H9 (cell line): ENCODE results near the gene APBB2. TPM values are rescaled to one million over a fixed set of nuclear protein-coding genes. Genes with fewer than 3 reads are reported as not detected.

ENCODE experiments used
- DNase-seq: peaks from one replicate; pipeline ENCODE4 v3.0.0-alpha.2; 2017
- H2AFZ ChIP-seq: one replicate; pipeline ENCODE4 v1.6.1; 2013; ENCODE audit warnings: mild to moderate bottlenecking, low read length, control low read depth, moderate library complexity
- H2AK5ac ChIP-seq: 2 replicates; pipeline ENCODE4 v1.6.1; 2013; ENCODE audit warnings: low read length, control low read depth, mixed read lengths; ENCODE audit not compliant: insufficient read length
- H2BK120ac ChIP-seq: one replicate; pipeline ENCODE4 v1.6.1; 2013; ENCODE audit warnings: low read depth, mild to moderate bottlenecking, low read length, control low read depth, inconsistent platforms; ENCODE audit not compliant: poor library complexity, severe bottlenecking
- H2BK12ac ChIP-seq: 2 replicates; pipeline ENCODE4 v1.6.1; 2013; ENCODE audit warnings: low read length, control low read depth, mixed read lengths, low read depth; ENCODE audit not compliant: insufficient read length
- H2BK15ac ChIP-seq: 2 replicates; pipeline ENCODE4 v1.6.1; 2013; ENCODE audit warnings: low read depth, low read length, control low read depth
- H2BK20ac ChIP-seq: one replicate; pipeline ENCODE4 v1.6.1; 2013; ENCODE audit warnings: low read depth, mild to moderate bottlenecking, low read length, control low read depth, inconsistent platforms; ENCODE audit not compliant: poor library complexity, severe bottlenecking
- H2BK5ac ChIP-seq: 2 replicates; pipeline ENCODE4 v1.6.1; 2013; ENCODE audit warnings: low read length, control low read depth, mixed read lengths; ENCODE audit not compliant: insufficient read length
- H3K14ac ChIP-seq: 2 replicates; pipeline ENCODE4 v1.6.1; 2013; ENCODE audit warnings: low read length, control low read depth; ENCODE audit not compliant: insufficient read depth
- H3K18ac ChIP-seq: 2 replicates; pipeline ENCODE4 v1.6.1; 2013; ENCODE audit warnings: low read depth, mild to moderate bottlenecking, mixed read lengths, low read length, control low read depth; ENCODE audit not compliant: insufficient read length
- H3K23ac ChIP-seq: 2 replicates; pipeline ENCODE4 v1.6.1; 2013; ENCODE audit warnings: low read length, control low read depth, mixed read lengths, low read depth; ENCODE audit not compliant: insufficient read length
- H3K23me2 ChIP-seq: 2 replicates; pipeline ENCODE4 v1.6.1; 2013; ENCODE audit warnings: low read depth, mild to moderate bottlenecking, mixed read lengths, low read length, control low read depth; ENCODE audit not compliant: insufficient read length, poor library complexity, severe bottlenecking
- H3K27ac ChIP-seq: 2 replicates; pipeline ENCODE4 v1.5.1; 2013; ENCODE audit warnings: low read length, control low read depth, mixed read lengths, low read depth; ENCODE audit not compliant: insufficient read length
- H3K27me3 ChIP-seq: 2 replicates; pipeline ENCODE4 v1.6.1; 2013; ENCODE audit warnings: low read length, control low read depth, inconsistent platforms; ENCODE audit not compliant: insufficient read depth
- H3K4ac ChIP-seq: 2 replicates; pipeline ENCODE4 v1.6.1; 2013; ENCODE audit warnings: low read depth, mild to moderate bottlenecking, control low read depth, inconsistent platforms, low read length, moderate library complexity
- H3K4me1 ChIP-seq: 2 replicates; pipeline ENCODE4 v1.6.1; 2013; ENCODE audit warnings: low read length, control low read depth, inconsistent platforms; ENCODE audit not compliant: insufficient read depth
- H3K4me2 ChIP-seq: 2 replicates; pipeline ENCODE4 v1.6.1; 2013; ENCODE audit warnings: low read length, control low read depth, mixed read lengths; ENCODE audit not compliant: insufficient read length, insufficient read depth
- H3K56ac ChIP-seq: 2 replicates; pipeline ENCODE4 v1.6.1; 2013; ENCODE audit warnings: low read depth, mild to moderate bottlenecking, mixed read lengths, low read length, control low read depth; ENCODE audit not compliant: insufficient read length
- H3K79me1 ChIP-seq: 2 replicates; pipeline ENCODE4 v1.6.1; 2013; ENCODE audit warnings: low read depth, mild to moderate bottlenecking, moderate library complexity, low read length, control low read depth, inconsistent platforms; ENCODE audit not compliant: insufficient read depth, poor library complexity, severe bottlenecking
- H3K79me2 ChIP-seq: 2 replicates; pipeline ENCODE4 v1.6.1; 2013; ENCODE audit warnings: low read length, control low read depth, inconsistent platforms; ENCODE audit not compliant: insufficient read depth
- H3K9ac ChIP-seq: 2 replicates; pipeline ENCODE4 v1.6.1; 2013; ENCODE audit warnings: low read length, control low read depth, mixed read lengths; ENCODE audit not compliant: insufficient read length; ENCODE audit errors: extremely low read depth
- H3K9me3 ChIP-seq: one replicate; pipeline ENCODE4 v1.6.1; 2013; ENCODE audit warnings: low read depth, low read length, inconsistent platforms; ENCODE audit not compliant: control insufficient read depth
- H3T11ph ChIP-seq: one replicate; pipeline ENCODE4 v1.6.1; 2013; ENCODE audit warnings: mild to moderate bottlenecking, low read length, control low read depth, inconsistent platforms
- H4K20me1 ChIP-seq: one replicate; pipeline ENCODE4 v1.6.1; 2013; ENCODE audit not compliant: control insufficient read depth, insufficient read length, insufficient read depth
- H4K5ac ChIP-seq: 2 replicates; pipeline ENCODE4 v1.6.1; 2013; ENCODE audit warnings: low read depth, mild to moderate bottlenecking, mixed read lengths, low read length, control low read depth; ENCODE audit not compliant: insufficient read length
- H4K8ac ChIP-seq: replicated peaks from 2 replicates; pipeline ENCODE4 v1.6.1; 2013; ENCODE audit warnings: low read length, control low read depth, mixed read lengths, low read depth; ENCODE audit not compliant: insufficient read length
- H4K91ac ChIP-seq: 2 replicates; pipeline ENCODE4 v1.6.1; 2013; ENCODE audit warnings: low read depth, mild to moderate bottlenecking, moderate library complexity, mixed read lengths, low read length, control low read depth; ENCODE audit not compliant: insufficient read length
- H3K27ac Mint-ChIP-seq, 3 experiments: 2 replicates in 2 of 3; 3 replicates in 1 of 3; pipeline ENCODE4 v1.8.0; 2020 to 2021; ENCODE audit warnings: mixed read lengths in 3 of 3, mild to moderate bottlenecking in 1 of 3, moderate library complexity in 1 of 3
- H3K27me3 Mint-ChIP-seq: 2 replicates; pipeline ENCODE4 v1.8.0; 2021; ENCODE audit warnings: low read depth, mild to moderate bottlenecking, moderate library complexity, mixed read lengths
- H3K36me3 Mint-ChIP-seq, 3 experiments: 2 replicates in 2 of 3; 3 replicates in 1 of 3; pipeline ENCODE4 v1.8.0; 2020 to 2021; ENCODE audit warnings: low read depth in 3 of 3, mixed read lengths in 3 of 3; ENCODE audit not compliant: insufficient read depth in 1 of 3
- H3K4me1 Mint-ChIP-seq, 2 experiments: 2 replicates each; pipeline ENCODE4 v1.8.0; 2020; ENCODE audit warnings: mixed read lengths in 2 of 2
- H3K4me3 Mint-ChIP-seq, 2 experiments: 2 replicates in 1 of 2; 3 replicates in 1 of 2; pipeline ENCODE4 v1.8.0; 2020 to 2021; ENCODE audit warnings: mild to moderate bottlenecking in 2 of 2, mixed read lengths in 2 of 2, moderate library complexity in 1 of 2
- H3K9me3 Mint-ChIP-seq, 2 experiments: 2 replicates in 1 of 2; 3 replicates in 1 of 2; pipeline ENCODE4 v1.8.0; 2020; ENCODE audit warnings: mild to moderate bottlenecking in 2 of 2, mixed read lengths in 2 of 2, moderate library complexity in 1 of 2
- CTCF ChIP-seq: fragments of 200-600 bp; sonication (generic); conservative IDR thresholded peaks from 3 replicates; pipeline ENCODE4 v1.8.0; 2021; ENCODE audit warnings: antibody characterized with exemption, mild to moderate bottlenecking
- WGBS: extraction: QIAGEN DNeasy Blood & Tissue Kit; methylation state at CpG from one replicate; pipeline ENCODE4 v1.1.7; 2013; ENCODE audit warnings: missing lambda C conversion rate, low lambda C conversion rate, mixed read lengths; ENCODE audit not compliant: insufficient read length; ENCODE audit errors: extremely low coverage; 5-methylcytosine and 5-hydroxymethylcytosine counted together
- total RNA-seq: library from RNA; stranded (reverse); gene quantifications from 2 replicates; pipeline ENCODE4 v1.2.1, GENCODE V29; 2021

Gene APBB2
- total RNA-seq, 1 experiment from 2014 or later, result 39.6 TPM

GRCh38 chr4:41167191-41167590, 47.2 kb downstream of the APBB2 start:
- H3K79me1 ChIP-seq, result no peaks in the 10 kb centered on the region
- H2BK15ac ChIP-seq, result no peak overlapping the region
- H3K79me2 ChIP-seq, result no peaks in the 10 kb centered on the region
- DNase-seq, result no peak
- Mint-ChIP-seq H3K4me3 (no peak overlapping the region), H3K9me3 (peaks cover 0 to 2% of the 10 kb centered on the region in 2 experiments; a peak in 1 of 5 replicates), H3K4me1 (peaks cover 39 to 40% of the 10 kb centered on the region in 2 experiments), H3K27me3 (no peaks in the 10 kb centered on the region), H3K36me3 (peaks cover 0 to 15% (median 7%) of the 10 kb centered on the region in 3 experiments; a peak in 4 of 7 replicates), H3K27ac (no peak overlapping the region)
- H3K14ac ChIP-seq, result no peak overlapping the region
- WGBS, result no CpG with 5 or more reads among the region's 4 CpGs
- no peaks in the 10 kb centered on the region for H3K9me3 ChIP-seq
- H2AFZ ChIP-seq, result no peak overlapping the region
- H3K4ac ChIP-seq, result no peak overlapping the region
- no peaks in the 10 kb centered on the region for H4K20me1 ChIP-seq
- no peak overlapping the region for H2AK5ac ChIP-seq
- no peaks in the 10 kb centered on the region for H3K27me3 ChIP-seq
- TF ChIP-seq CTCF, result no peak
- no peak overlapping the region for H4K91ac ChIP-seq
- no peak overlapping the region for H3K23ac ChIP-seq
- no peak overlapping the region for H2BK5ac ChIP-seq
- no peak overlapping the region for H2BK12ac ChIP-seq
- H3K23me2 ChIP-seq, result no peaks in the 10 kb centered on the region
- H4K8ac ChIP-seq, result no peak overlapping the region
- no peak overlapping the region for H3K27ac ChIP-seq
- H2BK20ac ChIP-seq, result no peak overlapping the region
- H3K18ac ChIP-seq, result no peak overlapping the region
- H3K4me2 ChIP-seq, result no peak overlapping the region
- H3K56ac ChIP-seq, result no peak overlapping the region
- H2BK120ac ChIP-seq, result no peak overlapping the region
- no peak overlapping the region for H4K5ac ChIP-seq
- no peak overlapping the region for H3T11ph ChIP-seq
- peaks cover 5% of the 10 kb centered on the region; the same call in 1 of the 2 replicates for H3K4me1 ChIP-seq
- H3K9ac ChIP-seq, result no peak overlapping the region
